Stimulated activated CD8-positive, alpha-beta memory T cell treated with anti-CD3 and anti-CD28 coated beads, Interleukin-4, amount 100 ng/mL, for 1 hour (primary cell): ENCODE measurements around the gene SLC38A7.
"Not testable (repeated sequence)": the region's sequence is repeated elsewhere in the genome, so short reads cannot be mapped to it uniquely, and the experiment has no call there.

ENCODE experiments used
- DNase-seq, 2 donors: peaks; one replicate each; pipeline ENCODE4 v3.0.0-alpha.2; 2020; ENCODE audit warnings: low read depth in 2 of 2, low spot score in 1 of 2

SLC38A7 gene, protein sequence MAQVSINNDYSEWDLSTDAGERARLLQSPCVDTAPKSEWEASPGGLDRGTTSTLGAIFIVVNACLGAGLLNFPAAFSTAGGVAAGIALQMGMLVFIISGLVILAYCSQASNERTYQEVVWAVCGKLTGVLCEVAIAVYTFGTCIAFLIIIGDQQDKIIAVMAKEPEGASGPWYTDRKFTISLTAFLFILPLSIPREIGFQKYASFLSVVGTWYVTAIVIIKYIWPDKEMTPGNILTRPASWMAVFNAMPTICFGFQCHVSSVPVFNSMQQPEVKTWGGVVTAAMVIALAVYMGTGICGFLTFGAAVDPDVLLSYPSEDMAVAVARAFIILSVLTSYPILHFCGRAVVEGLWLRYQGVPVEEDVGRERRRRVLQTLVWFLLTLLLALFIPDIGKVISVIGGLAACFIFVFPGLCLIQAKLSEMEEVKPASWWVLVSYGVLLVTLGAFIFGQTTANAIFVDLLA

DNA sequence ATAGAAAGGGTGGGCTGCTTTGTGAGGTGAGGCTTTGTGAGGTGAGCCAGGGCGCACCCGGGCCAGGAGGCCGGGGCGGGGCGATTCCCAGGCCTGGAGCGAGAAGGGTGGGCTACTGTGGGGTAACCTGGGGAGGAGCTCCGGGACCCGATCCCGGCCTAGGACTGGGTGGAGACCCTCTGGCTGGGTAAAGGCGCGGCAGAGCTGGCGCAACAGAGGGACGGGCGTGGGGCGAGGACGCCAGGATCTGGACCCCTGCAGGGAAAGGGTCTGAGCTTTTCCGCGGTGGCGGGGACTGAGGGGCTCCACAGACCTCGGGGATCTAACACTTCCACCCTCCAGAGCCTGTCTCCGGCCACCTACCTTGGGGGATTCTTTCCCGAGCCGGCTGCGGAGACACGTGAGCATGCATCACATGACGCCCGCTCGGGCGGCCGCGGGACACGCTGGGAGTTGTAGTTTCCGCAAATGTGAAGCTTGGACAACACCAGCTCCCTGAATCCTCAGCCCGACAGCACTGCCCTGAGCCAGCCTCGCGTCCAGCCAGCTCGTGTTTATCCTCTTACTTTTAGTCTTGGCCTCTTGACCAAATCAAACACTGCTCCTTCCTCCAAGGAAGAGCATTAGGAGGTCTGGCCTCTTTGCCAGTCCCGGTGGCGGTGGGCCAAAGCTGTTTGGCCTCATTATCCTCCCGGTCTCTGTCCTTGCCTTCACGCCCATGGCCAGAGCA is at the start of gene SLC38A7:
TSS of gene SLC38A7 (minus strand) at position 417 of the 730 bp plus-strand sequence. CDS start 4,644 bp downstream, outside the sequence.
- peak; percentile 43 to 49 for DNase-seq

DNA sequence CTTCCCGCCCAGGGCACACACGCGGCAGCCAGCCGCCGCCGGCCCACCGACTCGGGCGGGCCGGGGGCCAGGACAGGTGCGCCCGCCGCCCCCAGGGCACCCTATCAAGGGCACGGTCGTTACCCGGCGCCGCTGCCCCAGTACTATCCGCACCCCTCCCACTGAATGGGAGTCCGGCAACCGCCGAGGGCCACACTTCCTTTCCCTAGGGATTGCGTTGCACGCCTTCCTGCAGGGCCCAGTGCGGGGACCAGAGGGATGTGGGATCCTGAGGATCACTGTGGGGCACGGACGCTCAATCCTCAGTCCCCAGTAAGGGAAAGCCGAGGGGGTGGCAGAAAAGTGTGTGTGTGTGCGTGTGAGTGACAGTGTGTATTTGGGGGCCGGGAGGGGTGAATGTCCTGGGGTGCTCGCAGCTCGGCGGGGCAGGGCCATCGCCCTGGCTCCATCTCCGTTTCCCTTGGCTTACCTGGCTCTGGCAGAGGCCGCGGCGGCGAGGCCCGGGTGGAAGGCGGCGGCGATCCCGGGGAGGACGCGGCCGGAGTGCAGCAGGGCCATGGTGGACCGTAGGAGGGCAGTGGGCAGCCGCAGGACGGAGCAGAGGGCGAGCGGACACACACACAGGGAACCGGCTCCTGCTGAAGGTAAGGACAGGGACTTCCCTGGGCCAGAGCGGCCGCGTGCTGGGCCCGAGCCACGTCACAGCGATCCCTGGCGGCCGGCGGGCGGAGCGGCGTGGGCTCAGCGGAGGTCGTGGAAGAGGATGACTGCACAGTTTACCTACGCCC is 49.3 kb upstream of the SLC38A7 start, which contains the start of gene GOT2:
TSS of gene GOT2 (minus strand) at position 646 of the 788 bp plus-strand sequence. CDS start at position 558, 88 bp downstream.
- DNase-seq, result peak; percentile 39 to 58

DNA sequence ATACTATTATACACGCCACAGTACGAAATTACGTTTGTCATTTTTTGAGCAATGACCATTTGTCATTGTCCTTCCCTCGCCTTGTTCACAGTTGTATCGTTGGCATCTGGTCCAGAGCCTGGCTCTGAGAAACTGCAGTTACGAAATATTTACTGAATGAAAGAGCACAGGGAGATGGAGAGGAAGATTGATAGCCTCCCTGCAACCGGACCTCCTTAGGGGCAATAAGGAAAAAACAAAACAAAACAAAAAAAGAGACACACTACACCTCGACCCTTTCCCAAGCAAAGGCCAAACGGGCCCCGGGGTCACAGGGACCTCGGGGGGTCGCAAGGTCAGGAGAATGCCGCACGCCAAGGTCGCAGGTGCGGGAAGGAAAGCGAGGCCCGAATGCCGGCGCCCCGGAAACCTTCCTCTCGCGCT is 48.7 kb upstream of the SLC38A7 start:
- DNase-seq, result no peak

DNA sequence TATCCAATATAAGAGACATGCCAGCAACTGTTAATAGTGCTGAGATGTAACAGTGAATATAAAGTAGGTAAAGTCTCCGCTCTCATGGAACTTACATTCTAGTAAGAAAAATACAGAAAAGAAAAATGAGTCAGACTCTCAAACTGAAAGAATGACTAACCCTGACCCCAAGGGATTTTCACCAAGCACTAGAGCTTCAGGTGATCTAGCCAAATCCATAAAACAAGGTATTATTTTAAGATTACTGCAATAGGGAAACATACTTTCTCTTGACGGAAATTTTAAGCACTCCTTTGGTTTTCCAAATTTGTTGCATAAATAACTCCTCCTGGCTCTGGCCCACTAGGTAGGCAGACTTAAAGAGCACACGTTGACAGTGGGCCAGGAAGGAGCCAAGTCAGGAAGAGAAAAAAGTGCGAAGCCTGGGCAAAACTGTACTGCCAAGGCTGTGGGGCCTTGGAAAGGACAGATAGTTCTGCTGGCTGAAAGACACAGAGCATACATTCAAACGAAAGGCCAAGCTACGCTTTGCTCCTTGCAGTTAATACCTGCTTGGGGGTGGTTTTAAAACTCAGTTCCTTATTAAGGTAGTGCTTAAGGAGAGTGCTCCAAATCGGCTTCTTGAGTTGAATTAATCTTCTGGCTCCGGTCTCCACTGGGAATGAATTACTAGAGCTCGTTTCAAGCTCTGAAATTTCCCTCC is 48.1 kb upstream of the SLC38A7 start:
- no peak for DNase-seq

DNA sequence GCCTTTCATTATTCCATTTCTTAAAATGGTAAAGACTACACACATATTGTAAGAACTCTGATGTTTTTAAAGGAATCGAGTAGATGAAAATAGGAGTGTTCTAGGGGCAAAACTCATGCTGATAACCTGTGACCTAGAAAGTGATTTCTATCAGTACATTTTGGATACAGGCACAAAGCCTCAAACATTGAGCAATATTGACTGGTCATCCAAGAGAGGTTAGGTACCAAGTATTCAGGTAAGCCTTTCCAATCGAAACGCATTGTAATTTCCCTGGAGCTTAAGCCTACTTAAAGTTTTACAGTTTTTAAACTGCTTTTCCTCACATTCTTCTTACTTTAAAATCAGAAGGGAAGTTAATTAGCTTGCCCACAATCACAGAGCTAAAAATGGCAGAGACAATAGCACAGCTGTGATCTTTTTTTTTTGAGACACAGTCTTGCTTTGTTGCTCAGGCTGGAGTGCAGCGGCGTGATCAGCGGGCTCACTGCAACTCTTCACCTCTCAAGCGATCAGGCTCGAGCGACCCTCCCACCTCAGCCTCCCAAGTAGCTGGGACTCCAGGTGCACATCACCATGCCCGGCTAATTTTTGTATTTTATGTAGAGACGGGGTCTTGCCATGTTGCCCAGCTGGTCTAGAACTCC is 46.3 kb upstream of the SLC38A7 start:
- no peak for DNase-seq

DNA sequence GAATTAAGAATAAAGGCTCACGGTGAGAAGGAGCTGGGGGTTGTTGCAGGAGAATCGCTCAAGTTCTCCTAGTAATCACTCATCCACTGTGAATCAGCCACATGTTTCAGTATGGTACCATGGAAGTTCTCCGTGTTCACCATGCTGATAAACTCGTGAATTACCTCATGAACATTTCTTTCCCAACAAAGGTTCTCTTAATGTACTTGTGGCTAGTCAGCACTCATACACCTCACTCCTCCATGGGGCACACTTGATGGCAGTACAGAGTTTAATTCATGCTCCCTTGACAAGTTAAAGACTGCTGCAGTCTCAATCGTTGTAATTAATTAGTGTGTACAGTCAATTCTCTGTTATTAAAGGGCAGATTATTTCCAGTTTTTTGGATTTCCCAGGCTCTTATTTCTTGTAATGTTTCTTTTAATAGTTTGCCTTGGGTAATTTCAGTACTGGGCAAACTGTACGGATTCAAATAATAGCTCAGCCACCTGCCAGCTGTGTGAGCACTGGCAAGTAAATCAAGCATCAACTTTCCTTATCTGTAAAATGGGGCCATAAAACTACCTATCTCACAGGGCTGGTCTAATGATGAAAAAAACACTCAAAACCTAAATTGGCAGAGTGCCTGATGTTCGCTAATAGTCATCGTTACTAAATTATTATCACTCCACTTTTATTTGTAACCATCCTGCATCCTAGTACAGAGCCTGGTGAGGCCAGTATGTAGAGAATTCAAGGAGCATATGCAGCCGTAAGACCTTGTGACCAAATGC is 43.4 kb upstream of the SLC38A7 start:
- no peak for DNase-seq

DNA sequence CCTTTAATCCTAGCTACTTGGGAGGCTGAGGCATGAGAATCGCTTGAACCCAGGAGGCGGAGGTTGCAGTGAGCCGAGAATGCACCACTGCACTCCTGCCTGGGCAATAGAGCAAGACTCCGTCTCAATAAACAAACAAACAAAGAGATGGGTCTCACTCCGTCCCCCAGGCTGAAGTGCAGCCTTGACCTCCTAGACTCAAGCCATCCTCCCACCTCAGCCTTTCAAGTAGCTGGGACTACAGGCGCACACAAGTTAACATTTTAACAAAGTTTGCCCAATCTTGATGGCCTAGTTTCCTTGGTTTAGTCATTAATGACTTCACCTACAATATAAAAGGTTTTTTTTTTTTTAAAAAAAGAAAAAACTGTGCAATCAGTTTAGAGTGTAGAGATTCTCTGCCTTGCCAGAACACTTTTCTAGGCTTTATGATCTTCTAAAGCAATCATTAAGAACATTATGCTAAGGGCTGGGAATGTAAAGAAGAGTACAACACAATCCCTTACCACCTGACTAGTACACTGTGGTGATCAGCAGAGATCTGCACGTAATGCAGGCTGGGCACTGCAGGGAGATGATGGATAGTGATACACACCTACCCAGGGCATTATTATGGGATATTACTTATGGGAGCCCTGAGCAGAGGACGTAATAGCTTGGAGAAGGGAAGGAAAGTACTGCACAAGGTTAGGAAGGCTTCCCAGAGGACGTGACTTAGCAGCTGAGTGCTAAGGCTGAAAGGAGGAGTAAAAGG is 42.6 kb upstream of the SLC38A7 start:
- no peak for DNase-seq

DNA sequence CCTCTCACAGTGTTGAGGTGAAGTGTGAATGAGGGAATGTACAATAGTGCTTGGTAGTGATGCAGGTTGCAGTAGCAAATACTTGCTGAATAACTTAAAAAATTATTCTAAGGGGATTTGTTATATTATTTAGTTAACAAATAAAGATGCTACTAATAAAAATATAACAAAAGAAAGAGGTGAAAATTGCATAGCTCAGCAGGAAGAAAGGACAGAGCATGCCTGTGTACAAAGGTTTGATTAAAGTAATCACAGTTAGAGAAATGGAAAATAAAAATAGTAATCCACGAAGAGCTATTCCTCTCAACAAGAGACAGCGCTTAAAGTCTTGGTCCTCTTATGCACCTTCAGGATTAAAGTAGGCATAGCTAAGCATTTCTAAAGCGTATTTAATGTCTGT is 38.5 kb upstream of the SLC38A7 start:
- DNase-seq, result no peak

DNA sequence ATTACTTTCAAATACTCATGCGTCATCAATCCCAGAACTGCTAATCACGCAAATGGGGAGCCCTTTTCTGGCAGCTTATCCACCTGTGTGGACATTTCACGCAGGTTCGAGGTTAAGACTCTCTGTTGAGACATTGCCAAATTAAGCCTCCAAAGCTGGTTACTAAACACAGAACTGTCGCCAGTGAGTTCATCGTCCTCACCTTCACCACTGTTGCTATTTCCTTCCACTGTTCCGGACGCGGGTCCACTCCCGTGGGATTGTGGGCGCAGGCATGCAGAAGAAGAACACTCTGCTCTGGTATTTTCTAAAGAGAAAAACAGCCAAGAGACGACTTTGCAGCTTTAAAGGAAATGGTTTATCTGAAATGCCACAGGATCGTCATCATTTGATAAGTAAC is 33.4 kb upstream of the SLC38A7 start:
- DNase-seq, result no peak

DNA sequence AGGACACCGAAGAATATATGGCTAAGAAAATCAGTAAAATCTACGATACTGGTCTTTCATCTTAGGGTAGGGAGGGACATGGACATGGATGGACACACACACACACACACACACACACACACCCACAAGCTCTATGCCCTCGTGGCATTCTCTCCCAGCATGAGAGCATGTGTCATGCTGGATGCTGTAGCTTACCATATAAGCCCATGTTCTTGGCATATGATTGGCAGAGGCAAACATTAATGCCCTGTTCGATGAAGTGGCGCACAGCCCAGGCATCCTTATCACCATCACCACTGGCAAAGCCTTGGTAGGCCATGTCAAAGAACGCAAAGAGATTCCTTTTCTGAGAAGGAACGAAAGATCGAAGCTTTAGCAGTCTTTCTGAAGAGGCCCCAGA is 31.9 kb upstream of the SLC38A7 start:
- no peak for DNase-seq

DNA sequence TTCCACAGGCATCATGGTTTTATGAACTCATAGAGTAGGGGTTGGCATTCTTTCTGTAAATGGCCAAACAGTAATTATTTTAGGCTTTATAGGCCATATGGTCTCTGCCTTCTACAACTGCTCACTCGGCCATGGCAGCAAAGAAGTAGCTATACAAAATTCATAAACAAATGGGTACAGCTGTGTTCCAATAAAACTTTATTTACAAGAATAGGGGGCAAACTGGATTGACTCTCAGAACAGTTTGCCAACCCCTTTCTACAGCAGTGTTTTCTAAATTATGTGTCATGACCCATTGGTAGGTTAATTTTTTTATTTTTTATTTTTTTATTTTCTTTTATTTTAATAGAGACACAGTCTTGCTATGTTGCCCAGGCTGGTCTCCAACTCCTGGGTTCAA is 29.2 kb upstream of the SLC38A7 start:
- no peak for DNase-seq

DNA sequence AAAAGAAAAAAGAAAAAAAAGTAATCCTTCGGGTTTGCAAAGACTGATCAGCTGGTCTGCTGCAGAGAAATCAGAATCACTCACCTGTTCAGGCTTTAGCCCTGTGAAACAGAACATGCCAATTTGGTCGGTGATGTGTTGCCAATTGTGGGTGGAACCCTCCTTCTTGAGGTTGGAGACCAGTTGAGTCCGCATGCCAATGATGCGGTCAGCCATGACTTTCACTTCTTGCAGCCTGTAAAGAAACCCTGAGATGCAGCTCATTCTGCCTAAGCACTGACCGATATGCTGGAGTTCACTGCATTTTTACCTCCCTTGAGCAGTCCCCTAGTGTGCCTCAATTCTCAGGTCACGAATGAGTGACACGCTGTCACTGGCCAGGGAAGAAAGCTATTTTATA is 24.8 kb upstream of the SLC38A7 start:
- no peak for DNase-seq

DNA sequence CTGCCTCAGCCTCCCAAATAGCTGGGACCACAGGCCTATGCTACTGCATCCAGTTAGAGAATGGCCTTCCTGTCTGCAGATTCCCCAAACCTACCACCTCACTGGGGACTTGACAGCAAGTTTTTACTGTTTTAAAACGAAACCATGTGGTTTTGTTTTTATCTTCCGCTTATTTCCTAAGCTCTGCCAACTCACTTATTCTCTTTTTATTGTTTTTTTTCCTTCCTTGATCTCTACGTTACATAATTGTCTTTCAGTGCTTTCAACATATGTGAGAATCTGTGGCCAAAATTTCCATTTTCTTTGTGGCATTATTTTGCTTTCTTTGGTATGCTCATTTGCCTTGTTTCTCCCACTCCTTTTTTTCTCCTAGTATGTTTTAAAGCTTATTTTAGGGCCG is 14.6 kb upstream of the SLC38A7 start:
- DNase-seq, result no peak

DNA sequence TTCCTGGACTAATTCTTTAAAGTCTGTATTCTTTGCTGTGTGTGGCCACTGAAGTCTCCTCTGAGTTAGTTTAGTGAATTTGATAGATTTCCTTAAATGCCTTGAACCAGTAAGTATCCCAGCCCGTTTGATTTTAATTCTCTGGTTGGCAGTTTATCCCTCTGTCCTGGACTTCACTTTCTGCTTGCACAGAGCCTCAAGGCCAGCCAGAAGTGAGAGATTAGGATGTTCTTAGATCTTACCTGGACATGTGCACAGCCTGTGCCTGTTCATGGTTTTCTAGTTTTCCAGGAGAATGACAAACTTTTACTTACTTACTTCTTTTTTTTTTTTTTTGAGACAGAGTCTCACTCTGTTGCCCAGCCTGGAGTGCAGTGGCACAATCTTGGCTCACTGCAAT is 10.8 kb upstream of the SLC38A7 start:
- DNase-seq, result no peak

DNA sequence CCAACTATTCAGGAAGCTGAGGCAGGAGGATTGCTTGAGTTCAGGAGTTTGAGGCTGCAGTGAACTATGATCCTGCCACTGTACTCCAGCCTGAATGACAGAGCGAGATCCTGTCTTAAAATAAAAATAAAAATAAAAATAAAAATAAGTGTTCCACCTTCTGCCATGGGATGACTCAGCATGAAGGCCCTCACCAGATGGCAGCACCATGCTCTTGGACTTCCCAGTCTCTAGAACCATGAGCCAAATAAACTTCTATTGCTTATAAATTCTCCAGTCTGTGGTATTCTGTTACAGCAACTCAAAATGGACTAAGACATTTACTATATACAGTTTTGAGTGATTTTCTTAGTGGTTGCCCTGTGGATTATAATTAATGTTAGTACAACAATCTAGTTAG is 7.9 kb upstream of the SLC38A7 start:
- no peak for DNase-seq

DNA sequence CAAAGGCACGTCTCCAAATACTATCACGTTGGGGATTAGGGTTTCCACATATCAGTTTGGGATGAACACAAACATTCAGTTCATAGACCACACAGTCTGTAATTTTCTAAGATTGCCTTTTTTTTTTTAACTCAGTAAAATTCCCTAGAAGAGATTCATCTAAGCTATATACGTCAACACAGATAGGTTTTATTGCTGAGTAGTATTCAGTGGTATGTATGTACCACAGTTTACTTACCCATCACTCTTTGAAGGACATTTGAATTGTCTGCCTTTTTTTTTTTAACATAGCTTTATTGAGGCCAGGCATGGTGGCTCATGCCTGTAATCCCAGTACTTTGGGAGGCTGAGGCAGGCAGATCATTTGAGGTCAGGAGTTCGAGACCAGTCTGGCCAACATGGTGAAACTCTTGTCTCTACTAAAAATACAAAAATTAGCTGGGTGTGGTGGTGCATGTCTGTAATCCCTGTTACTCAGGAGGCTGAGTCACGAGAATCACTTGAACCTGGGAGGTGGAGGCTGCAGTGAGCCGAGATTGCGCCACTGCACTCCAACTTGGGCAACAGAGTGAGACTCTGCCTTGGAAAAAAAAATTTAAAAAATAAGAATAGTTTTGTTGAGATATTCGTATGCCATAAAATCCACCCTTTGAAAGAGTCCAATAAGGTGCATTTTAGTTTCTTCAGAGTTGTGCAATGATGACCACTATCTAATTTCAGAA is 2.6 kb upstream of the SLC38A7 start:
- not testable (repeated sequence) for DNase-seq

DNA sequence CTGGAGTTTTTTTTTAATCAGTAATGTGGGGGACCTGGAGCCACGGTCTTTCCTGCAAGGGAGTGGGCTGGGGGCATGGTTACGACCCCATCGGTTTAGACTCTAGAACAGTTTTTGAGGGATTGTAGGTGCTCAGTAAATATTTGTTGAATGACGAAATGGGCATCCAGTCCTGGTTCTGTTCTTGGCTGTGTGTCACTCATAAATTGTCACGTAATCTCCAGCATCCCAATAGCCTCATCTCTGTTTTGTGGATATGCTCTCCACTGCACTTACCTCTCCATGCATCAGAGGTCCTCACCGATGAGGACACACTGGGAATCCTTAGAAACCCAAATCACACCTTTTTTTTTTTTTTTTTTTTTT is 497 bp upstream of the SLC38A7 start:
- no peak for DNase-seq

DNA sequence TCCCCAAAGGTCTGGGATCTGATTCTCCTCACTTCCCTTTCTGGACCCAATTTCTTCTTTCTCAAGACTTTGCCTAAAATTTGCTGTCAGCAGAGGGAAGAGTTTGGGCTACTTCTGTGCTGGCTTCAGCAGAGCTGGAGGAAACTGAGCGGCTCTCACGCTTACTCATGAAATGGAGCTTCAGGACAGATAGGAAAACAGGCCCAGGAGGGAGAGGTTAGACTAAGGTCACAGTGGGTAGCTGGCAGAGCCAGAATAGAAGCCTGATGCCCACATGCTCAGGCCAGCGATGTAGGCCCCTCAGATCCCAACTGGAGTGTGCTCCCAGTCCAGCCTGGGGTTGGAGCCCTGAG is 593 bp downstream of the SLC38A7 start:
- no peak for DNase-seq
